IPS-15b (cell line): Measurements from ENCODE around the gene SYF2.
"Not testable (repeated sequence)": the region's sequence is repeated elsewhere in the genome, so short reads cannot be mapped to it uniquely, and the experiment has no call there.

Experiments used
- H3K27me3 ChIP-seq: one replicate; pipeline ENCODE4 v1.6.1; 2013; ENCODE audit warnings: low read length; ENCODE audit not compliant: control insufficient read depth, insufficient read depth
- H3K36me3 ChIP-seq: one replicate; pipeline ENCODE4 v1.6.1; 2013; ENCODE audit warnings: low read length; ENCODE audit not compliant: control insufficient read depth, insufficient read depth
- H3K4me1 ChIP-seq: one replicate; pipeline ENCODE4 v1.6.1; 2013; ENCODE audit warnings: mild to moderate bottlenecking, low read length; ENCODE audit not compliant: control insufficient read depth, insufficient read depth
- H3K4me3 ChIP-seq: one replicate; pipeline ENCODE4 v1.5.1; 2013; ENCODE audit warnings: low read depth, low read length
- H3K9ac ChIP-seq: one replicate; pipeline ENCODE4 v1.6.1; 2013; ENCODE audit warnings: low read depth, mild to moderate bottlenecking, low read length
- H3K9me3 ChIP-seq: one replicate; pipeline ENCODE4 v1.6.1; 2013; ENCODE audit warnings: mild to moderate bottlenecking, low read length; ENCODE audit not compliant: control insufficient read depth, insufficient read depth

Gene SYF2

DNA sequence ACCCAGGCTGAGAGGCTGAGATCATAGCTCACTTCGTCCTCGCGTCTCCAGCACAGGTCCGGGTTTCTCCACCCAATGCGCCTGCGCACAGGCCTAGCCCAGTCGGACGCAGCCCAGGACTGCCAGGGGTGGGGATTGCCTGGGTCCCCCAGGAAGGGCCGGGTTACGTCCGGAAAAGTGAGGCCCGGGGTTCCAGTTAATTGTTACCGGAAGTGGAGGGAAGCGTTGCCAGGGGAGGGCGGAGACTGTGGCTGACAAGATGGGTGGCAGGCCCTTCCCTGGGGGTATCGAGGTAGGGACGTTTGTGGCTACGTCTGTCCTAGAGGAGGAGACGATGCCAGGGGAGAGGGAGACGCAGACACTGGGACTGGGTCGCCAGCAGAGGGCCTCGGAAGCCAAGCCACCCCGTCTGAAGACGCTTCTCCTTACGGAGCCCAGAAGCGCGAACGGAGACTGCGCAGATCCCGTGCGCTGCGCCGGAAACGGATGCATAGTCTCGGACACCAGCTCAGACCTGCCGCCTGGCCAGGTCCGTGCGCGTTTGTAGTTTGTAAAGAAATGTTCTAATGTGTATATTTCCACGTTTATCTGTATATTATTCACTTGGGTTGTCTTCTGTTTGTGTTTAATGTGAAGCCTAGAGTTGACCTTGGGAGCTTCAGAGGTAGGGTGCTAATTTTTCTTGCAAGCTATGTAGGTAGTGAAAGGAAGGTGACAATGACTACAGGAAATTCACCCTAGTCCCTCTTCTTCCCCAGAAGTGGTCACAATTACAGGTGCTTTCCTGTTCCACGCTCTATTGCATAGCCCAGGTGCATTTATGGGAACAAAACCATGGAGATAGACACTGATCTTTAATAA, 7.6 kb upstream of the SYF2 start:
- no peaks in the 10 kb centered on the region for H3K9me3 ChIP-seq
- H3K27me3 ChIP-seq, result no peaks in the 10 kb centered on the region
- peaks cover 20% of the 10 kb centered on the region for H3K36me3 ChIP-seq
- peak overlapping the region; percentile 81 for H3K9ac ChIP-seq
- peak overlapping the region; percentile 94 for H3K4me3 ChIP-seq
- peaks cover 8% of the 10 kb centered on the region for H3K4me1 ChIP-seq

DNA sequence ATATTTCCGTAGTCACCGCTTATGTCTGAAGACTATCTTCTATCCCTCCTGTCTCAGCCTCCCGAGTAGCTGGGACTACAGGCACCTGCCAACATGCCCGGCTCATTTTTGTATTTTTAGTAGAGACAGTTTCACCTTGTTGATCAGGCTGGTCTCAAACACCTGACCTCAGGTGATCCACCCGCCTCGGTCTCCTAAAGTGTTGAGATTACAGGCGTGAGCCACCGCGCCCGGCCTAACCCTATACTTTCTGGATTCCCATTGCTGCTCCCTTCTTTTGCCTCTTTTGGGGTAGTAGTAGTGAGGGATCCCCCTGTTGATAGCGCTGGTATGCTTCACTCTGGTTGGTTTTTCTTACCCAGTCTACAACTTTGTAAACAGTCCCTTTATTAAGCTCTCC, 5.7 kb upstream of the SYF2 start:
- Histone ChIP-seq H3K4me1 (peaks cover 11% of the 10 kb centered on the region), H3K27me3 (no peaks in the 10 kb centered on the region), H3K4me3 (no peak overlapping the region), H3K9ac (no peak overlapping the region), H3K36me3 (peaks cover 8% of the 10 kb centered on the region), H3K9me3 (no peaks in the 10 kb centered on the region)

DNA sequence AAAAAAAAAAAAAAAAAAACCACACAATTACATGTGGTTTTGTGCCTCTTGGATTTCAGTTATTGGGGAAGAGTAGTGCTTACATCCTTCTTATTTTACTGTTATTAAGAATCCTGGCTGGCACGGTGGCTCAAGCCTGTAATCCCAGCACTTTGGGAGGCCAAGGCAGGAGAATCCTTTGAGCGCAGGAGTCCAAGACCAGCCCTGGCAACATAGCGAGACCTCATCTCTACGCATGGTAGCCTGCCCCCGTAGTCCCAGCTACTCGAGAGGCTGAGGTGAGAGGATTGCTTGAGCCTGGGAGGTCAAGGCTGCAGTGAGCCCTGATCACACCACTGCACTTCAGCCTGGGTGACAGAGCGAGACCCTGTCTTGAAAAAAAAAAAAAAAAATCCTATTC, 4.0 kb upstream of the SYF2 start:
- not testable (repeated sequence) for H3K4me3 ChIP-seq, H3K9ac ChIP-seq, H3K9me3 ChIP-seq, H3K27me3 ChIP-seq, H3K36me3 ChIP-seq
- H3K4me1 ChIP-seq, result peaks cover 11% of the 10 kb centered on the region

DNA sequence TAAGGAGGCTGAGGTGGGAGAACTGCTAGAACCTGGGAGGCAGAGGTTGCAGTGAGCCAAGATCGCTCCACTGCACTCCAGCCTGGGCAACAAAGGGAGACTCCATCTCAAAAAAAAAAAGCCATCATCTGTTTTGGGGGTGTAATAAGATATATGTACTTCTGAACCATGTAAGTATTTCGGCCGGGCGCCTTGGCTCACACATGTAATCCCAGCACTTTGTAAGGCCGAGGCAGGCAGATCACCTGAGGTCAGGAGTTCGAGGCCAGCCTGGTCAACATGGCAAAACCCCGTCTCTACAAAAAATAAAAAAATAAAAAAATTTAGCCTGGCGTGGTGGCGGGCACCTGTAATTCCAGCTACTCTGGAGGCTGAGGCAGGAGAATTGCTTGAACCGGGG, 3.1 kb upstream of the SYF2 start:
- not testable (repeated sequence) for H3K36me3 ChIP-seq, H3K9ac ChIP-seq, H3K9me3 ChIP-seq, H3K4me3 ChIP-seq, H3K27me3 ChIP-seq, H3K4me1 ChIP-seq

DNA sequence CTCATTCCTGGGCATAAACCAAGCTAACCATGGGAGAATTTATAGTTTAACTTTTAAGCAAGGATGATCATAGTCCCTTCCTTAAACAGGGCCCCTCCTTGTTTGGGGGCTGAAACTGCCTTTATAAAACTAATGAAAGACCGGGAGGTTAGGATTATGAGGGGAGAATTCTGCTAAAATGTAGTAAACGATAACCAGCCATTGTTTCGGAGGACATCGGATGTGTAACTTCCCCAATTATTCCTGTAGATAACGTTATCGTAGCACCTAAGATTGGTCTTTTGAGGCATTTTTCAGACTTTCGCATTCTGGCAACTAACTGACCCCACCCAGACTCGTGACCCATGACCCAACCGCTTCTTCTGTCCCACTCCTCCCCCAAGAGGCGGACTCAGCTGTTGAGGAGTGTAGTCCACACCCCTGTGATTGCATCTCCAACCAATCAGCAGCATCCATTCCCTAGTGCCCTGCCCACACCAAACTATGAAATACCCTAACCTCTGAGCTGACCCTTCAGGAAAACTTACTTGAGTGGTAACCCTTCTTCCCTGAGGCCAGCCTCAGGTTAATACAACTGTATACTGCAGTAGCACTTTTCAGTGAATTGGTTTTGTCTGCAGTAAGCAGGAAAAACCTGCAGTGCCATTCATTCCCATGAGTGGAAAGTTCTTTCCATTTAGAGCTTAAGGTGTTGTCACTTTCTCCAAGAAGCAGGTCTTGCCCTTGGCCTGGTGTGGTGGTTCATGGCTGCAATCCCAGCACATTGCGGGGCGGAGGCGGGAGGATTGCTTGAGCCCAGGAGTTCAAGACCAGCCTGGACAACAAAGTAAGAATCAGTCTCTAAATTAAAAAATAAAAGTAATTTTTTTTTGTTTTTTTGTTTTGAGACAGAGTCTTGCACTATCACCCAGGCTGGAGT, 823 bp upstream of the SYF2 start:
- Histone ChIP-seq H3K9me3 (no peaks in the 10 kb centered on the region), H3K4me1 (peaks cover 5% of the 10 kb centered on the region), H3K27me3 (no peaks in the 10 kb centered on the region), H3K9ac (peak overlapping the region; percentile 57), H3K36me3 (peaks cover 6% of the 10 kb centered on the region), H3K4me3 (peak overlapping the region; percentile 97)

DNA sequence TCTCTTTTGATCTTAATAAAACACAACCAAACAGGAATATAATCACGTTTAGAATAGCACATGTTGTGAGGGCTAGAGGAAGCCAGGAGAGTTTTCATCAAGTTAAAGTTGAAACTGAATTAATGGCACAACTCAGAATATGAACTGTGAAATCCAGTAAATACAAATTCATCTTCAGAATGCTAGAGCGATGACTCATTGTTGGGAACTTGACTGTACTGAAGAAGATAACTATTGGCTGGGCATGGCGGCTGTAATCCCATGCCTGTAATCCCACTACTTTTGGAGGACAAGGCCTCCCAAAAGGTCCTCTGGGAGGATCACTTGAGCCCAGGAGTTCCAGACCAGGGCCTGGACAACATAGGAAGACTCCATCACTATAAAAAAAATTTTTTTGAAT, 8.8 kb downstream of the SYF2 start:
- no peak overlapping the region for H3K9ac ChIP-seq
- H3K9me3 ChIP-seq, result no peaks in the 10 kb centered on the region
- no peaks in the 10 kb centered on the region for H3K4me1 ChIP-seq
- H3K27me3 ChIP-seq, result no peaks in the 10 kb centered on the region
- no peak overlapping the region for H3K4me3 ChIP-seq
- H3K36me3 ChIP-seq, result peaks cover 26% of the 10 kb centered on the region

DNA sequence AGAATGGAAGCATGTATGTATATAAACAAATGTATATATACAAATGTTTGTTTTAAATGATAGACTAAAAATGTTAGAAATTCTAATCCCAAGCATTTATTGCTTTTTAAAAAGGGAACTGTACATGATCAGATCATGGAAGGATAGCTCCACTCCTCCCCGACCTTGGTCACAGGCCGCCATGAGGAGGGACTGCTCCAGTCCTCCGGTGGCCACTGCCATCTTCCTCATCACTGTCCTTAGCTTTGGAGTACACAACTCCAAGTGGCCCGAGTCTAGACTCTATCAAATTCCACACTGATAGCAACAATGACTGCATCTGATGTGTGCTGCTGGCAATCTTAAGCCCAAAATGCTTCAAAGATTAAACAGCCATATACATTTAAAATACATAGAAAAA, 9.7 kb downstream of the SYF2 start:
- H3K36me3 ChIP-seq, result peaks cover 21% of the 10 kb centered on the region
- no peaks in the 10 kb centered on the region for H3K27me3 ChIP-seq
- no peaks in the 10 kb centered on the region for H3K9me3 ChIP-seq
- H3K4me3 ChIP-seq, result no peak overlapping the region
- H3K9ac ChIP-seq, result no peak overlapping the region
- H3K4me1 ChIP-seq, result no peaks in the 10 kb centered on the region

DNA sequence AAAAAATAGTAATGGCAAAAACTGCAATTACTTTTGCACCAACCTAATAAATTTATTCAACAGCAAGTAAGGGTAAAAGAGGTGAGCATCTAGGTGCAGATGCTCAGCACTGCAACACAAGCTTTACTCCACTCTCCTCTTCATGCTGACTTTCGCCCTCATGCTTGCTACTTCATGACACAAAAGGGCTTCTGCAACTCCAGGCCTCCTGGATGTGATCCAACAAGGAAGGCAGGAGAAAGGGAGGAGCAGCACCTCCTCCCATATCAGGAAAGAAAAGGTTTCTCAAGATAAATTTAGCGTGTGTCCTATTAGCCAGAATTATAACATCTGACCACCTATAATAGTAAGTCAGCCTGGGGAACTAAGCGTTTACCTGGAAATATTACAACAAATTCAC, 11.6 kb downstream of the SYF2 start:
- no peaks in the 10 kb centered on the region for H3K9me3 ChIP-seq
- peaks cover 12% of the 10 kb centered on the region for H3K36me3 ChIP-seq
- H3K9ac ChIP-seq, result no peak overlapping the region
- no peaks in the 10 kb centered on the region for H3K4me1 ChIP-seq
- H3K4me3 ChIP-seq, result no peak overlapping the region
- no peaks in the 10 kb centered on the region for H3K27me3 ChIP-seq

DNA sequence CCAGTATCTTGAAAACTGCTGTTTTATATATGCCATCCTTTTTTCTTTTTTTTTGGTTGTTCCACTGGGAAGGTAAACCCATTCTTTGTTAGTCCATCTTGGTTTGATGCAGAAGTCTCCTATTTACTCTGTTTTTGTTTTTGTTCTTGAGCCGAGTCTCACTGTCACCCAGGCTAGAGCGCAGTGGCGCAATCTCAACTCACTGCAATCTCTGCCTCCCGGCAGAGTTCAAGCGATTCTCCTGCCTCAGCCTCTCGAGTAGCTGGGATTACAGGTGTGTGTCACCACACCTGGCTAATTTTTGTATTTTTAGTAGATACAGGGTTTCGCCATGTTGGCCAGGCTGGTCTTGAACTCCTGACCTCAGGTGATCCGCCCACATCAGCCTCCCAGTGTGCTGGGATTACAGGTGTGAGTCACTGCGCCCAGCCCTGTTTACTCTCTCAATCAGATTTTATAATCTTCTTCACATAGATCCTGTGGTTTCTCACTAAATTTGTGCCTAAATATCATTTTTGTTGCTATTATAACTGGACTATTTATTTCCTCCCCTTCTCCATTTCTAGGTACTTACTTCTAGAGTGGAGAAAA, 12.5 kb downstream of the SYF2 start:
- no peaks in the 10 kb centered on the region for H3K4me1 ChIP-seq
- no peaks in the 10 kb centered on the region for H3K27me3 ChIP-seq
- H3K9ac ChIP-seq, result no peak overlapping the region
- H3K9me3 ChIP-seq, result no peaks in the 10 kb centered on the region
- peaks cover 9% of the 10 kb centered on the region for H3K36me3 ChIP-seq
- H3K4me3 ChIP-seq, result no peak overlapping the region

DNA sequence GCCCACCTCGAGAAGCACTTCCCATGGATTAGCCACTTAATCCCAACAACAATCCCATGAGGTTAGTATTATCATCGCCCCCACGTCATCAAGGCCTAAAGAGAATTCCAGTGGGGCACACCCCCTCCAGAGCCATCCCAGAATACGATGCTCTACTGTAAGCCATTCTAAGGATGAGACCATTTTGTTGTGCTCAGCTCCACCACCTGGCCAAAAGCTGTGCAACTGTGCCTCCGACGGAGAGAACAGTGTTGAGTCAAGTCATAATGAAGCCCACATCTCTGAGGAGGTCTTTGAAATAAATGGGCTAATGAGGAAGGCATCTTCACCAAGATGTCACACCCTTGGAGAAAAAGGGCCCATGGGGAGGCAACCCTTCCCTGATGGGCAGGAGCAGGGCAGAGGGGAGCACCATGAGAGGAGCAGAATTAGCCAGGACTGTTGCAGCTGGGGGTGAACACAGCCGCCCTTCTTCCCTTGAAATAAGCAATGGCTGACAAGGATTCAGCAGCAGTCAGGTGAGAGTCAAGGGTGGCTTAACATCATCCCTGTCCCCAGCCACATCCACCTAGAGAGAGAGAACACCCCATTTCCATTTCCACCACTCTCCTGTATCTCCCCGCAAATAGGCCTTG, 14.6 kb downstream of the SYF2 start:
- H3K4me3 ChIP-seq, result no peak overlapping the region
- no peaks in the 10 kb centered on the region for H3K9me3 ChIP-seq
- H3K4me1 ChIP-seq, result no peaks in the 10 kb centered on the region
- H3K36me3 ChIP-seq, result peaks cover 2% of the 10 kb centered on the region
- H3K27me3 ChIP-seq, result no peaks in the 10 kb centered on the region
- no peak overlapping the region for H3K9ac ChIP-seq

DNA sequence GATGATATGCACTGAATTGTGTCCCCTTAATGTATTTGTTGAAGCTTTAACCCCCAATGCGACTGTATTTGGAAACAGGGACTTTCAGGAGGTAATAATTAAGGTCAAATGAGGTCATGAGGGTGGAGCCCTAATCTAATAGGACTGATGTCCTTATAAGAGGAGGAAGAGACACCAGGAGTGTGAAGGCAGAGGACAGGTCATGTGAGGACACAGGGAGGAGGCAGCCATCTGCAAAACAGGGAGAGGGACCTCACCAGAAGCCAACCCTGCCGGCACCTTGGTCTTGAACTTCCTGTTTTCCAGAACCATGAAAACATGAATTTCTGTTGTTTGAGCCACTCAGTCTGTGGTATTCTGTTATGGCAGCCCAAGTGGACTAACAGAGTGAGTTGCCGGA, 15.3 kb downstream of the SYF2 start:
- H3K36me3 ChIP-seq, result no peaks in the 10 kb centered on the region
- no peak overlapping the region for H3K9ac ChIP-seq
- H3K9me3 ChIP-seq, result no peaks in the 10 kb centered on the region
- no peaks in the 10 kb centered on the region for H3K27me3 ChIP-seq
- no peak overlapping the region for H3K4me3 ChIP-seq
- no peaks in the 10 kb centered on the region for H3K4me1 ChIP-seq
